AG04450 (cell line): ENCODE measurements around the gene SEPTIN12. TPM values are rescaled to one million over a fixed set of nuclear protein-coding genes. Genes with fewer than 3 reads are reported as not detected.

Experiments
- CTCF ChIA-PET: fragments of 300-600, 350-600 bp; formaldehyde crosslinking; extraction: SDS; loops from one replicate; lab custom pipeline; 2022; ENCODE audit warnings: antibody characterized with exemption, inconsistent platforms; lab: Charles Lee
- POLR2A ChIA-PET: fragments of 350-600 bp; formaldehyde crosslinking; extraction: SDS; loops from one replicate; lab custom pipeline; 2021; ENCODE audit warnings: antibody characterized with exemption, inconsistent platforms; lab: Yijun Ruan, JAX
- DNase-seq: peaks from one replicate; pipeline ENCODE4 v3.0.0-alpha.2; 2011; ENCODE audit warnings: low read depth, low spot score
- H3K27ac ChIP-seq: one replicate; pipeline ENCODE4 v1.5.1; 2012; ENCODE audit warnings: low read depth, low read length, control low read depth
- H3K27me3 ChIP-seq: one replicate; pipeline ENCODE4 v1.6.0; 2012; ENCODE audit warnings: low read length; ENCODE audit not compliant: control insufficient read depth, insufficient read depth
- H3K4me3 ChIP-seq: 2 replicates; pipeline ENCODE4 v1.5.1; 2011; ENCODE audit warnings: mild to moderate bottlenecking, low read depth, low read length, control low read depth
- H3K9me3 ChIP-seq: 2 replicates; pipeline ENCODE4 v1.5.1; 2012; ENCODE audit warnings: low read length; ENCODE audit not compliant: control insufficient read depth, insufficient read depth
- CTCF ChIP-seq: IDR thresholded peaks from 2 replicates; pipeline ENCODE4 v1.5.1; 2011; ENCODE audit warnings: low read depth, low read length, control low read depth, inconsistent platforms
- polyA plus RNA-seq: library from polyadenylated mRNA; depleted of rRNA; stranded (reverse); fragments of >200 nt; gene quantifications from 2 replicates; pipeline ENCODE4 v1.2.3, GENCODE V29; 2011

Gene SEPTIN12
- polyA plus RNA-seq, 1 experiment, result not detected

- ChIA-PET CTCF (interaction anchor here (1.2 kb wide), 1 partner anchor 131 kb away, joined by 5 read pairs; no protein-coding TSS in a partner anchor), POLR2A (no interaction called here)
- no peaks in the 10 kb centered on the region for H3K27me3 ChIP-seq
- H3K27ac ChIP-seq, result no peak overlapping the region
- no peak for TF ChIP-seq CTCF
- H3K4me3 ChIP-seq, result no peak overlapping the region
- no peak for DNase-seq
- no peaks in the 10 kb centered on the region for H3K9me3 ChIP-seq
Observed at GRCh38 chr16:4825196-4825595, 37.1 kb upstream of the SEPTIN12 start.

GRCh38 chr16:4820652-4821051, 32.5 kb upstream of the SEPTIN12 start:
- POLR2A ChIA-PET, result no interaction called here
- no peaks in the 10 kb centered on the region for H3K27me3 ChIP-seq
- TF ChIP-seq CTCF, result no peak

GRCh38 chr16:4814542-4815173, 26.5 kb upstream of the SEPTIN12 start:
- ChIA-PET CTCF (interaction anchor here (0.6 kb wide), 1 partner anchor 54 kb away, joined by 4 read pairs; no protein-coding TSS in a partner anchor), POLR2A (no interaction called here)
- no peaks in the 10 kb centered on the region for H3K27me3 ChIP-seq
- DNase-seq, result no peak
- no peak for TF ChIP-seq CTCF
- no peaks in the 10 kb centered on the region for H3K9me3 ChIP-seq
- no peak overlapping the region for H3K27ac ChIP-seq
- no peak overlapping the region for H3K4me3 ChIP-seq

More at GRCh38 chr16:4820652-4821051, 32.5 kb upstream of the SEPTIN12 start:
- Histone ChIP-seq H3K27ac (no peak overlapping the region), H3K9me3 (no peaks in the 10 kb centered on the region), H3K4me3 (no peak overlapping the region)
- CTCF ChIA-PET, result no interaction called here
- no peak for DNase-seq

- no peak for DNase-seq
- POLR2A ChIA-PET, result interaction anchor here (0.7 kb wide), 1 partner anchor 120 kb away, joined by 4 read pairs; no protein-coding TSS in a partner anchor
- CTCF ChIA-PET, result no interaction called here
- no peak overlapping the region for H3K27ac ChIP-seq
- no peaks in the 10 kb centered on the region for H3K9me3 ChIP-seq
- H3K27me3 ChIP-seq, result no peaks in the 10 kb centered on the region
- no peak for TF ChIP-seq CTCF
- H3K4me3 ChIP-seq, result no peak overlapping the region
Observed at GRCh38 chr16:4814046-4814445, 25.9 kb upstream of the SEPTIN12 start.

GRCh38 chr16:4813251-4814003, 25.3 kb upstream of the SEPTIN12 start:
- no peak overlapping the region for H3K27ac ChIP-seq
- CTCF ChIA-PET, result no interaction called here
- H3K27me3 ChIP-seq, result no peaks in the 10 kb centered on the region
- H3K9me3 ChIP-seq, result no peaks in the 10 kb centered on the region
- POLR2A ChIA-PET, result interaction anchor here (0.7 kb wide), 2 partner anchors 10 to 119 kb away, joined by 3 to 4 read pairs; no protein-coding TSS in a partner anchor
- DNase-seq, result no peak
- no peak for TF ChIP-seq CTCF
- H3K4me3 ChIP-seq, result no peak overlapping the region
